Jurkat, Clone E6-1 (cell line): Measurements from ENCODE around the gene SLC2A8.

Source experiments
- DNase-seq: peaks from one replicate; pipeline ENCODE4 v3.0.0-alpha.2; 2011; ENCODE audit warnings: low read depth, low spot score
- H3K4me3 ChIP-seq: 2 replicates; pipeline ENCODE4 v1.5.1; 2011; ENCODE audit warnings: mild to moderate bottlenecking, low read length, control low read depth, moderate library complexity

Gene SLC2A8

DNA sequence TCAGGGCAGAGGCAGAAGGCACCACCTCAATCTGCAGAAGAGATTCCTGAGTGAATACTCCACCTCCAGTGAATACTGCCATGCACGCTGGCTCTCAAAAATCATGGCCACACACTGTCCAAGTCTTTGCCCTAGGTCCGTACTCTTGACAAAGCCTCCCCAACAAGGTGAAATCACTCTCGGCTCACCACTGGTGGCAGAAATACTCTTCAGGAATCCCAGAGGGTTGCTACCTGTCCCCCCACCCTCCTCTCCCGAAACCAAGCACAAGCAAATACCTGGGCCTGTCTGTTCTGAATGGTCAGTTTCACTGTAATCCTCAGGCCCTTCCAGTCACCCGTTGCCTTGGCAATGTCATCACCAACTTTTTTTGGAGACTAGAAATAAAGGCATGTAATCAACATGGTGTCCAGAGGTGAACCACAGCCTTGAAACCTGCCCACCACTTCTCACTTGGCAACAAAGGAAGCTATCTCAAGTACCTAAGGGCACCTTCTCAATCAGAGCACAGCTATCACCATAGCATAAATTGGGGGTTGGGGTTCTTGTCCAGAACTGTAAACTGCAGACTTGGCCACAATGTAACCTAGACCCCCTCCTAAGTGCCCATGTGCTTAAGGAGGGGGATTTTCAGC, 52.5 kb downstream of the SLC2A8 start:
- DNase-seq = no peak
- peak overlapping the region; percentile 92 for H3K4me3 ChIP-seq

DNA sequence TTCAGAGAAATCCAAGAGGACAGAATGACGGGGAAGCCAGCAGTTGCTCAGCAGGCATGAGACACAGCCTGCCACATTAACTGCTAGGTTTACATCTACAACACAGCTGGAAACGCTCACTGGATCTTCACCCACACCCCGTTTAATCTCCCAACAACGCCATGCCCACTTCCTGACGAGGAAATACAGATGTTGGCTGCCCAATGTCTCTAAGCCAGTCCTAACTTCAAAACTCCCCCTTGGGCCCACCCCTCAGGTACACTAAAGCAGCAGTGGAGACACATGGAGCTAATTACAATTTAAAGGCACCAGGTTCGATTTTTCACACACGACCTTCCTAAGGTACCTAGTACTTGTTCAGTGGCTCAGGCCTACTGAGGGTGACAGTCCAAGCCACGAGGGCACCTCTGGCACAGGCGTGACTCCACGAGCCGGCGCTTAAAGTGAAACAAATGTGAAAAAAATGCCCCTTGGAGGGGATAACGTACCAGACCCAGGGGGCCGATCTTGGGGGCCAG, 53.3 kb downstream of the SLC2A8 start:
- peak overlapping the region; percentile 92 for H3K4me3 ChIP-seq
- DNase-seq = no peak

DNA sequence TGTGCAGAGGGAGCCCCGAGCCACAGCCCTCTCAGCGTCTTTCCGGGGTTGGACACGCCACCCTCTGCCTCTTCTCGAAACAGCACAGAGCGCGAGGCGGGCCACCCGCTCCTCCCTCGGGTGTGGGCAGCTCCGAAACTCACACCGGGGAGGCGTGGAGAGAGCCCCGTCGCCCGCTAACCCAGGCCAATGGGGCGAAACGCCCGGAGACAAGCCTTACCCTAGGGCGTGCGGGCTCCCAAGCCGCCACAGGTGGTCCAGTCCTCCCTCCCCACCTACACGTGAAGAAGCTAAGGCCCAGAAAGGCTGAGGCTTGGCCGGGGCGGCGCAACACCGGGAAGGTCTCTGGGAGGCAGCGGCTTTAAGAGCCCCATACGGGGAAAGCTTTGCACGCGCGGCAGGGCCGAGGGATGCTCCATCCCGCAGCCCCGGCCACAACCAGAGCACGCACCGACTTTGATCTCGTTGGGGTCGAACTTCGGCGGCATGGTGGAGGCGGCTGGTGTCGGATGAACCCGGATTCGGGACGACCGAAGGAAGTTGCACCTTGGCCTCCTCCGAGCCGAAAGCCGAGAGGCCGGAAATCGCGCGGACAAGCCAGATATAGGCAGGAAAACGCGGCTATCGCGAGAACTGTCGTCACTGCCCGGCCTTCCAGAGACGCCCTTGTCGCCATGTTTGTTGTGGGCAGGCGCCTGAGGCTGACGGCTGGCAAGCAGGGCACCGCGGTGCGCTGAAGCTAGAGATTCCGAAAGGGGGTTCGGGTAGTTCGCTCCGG, 54.0 kb downstream of the SLC2A8 start, which contains the start of the genes LRSAM1 and RPL12:
Gene LRSAM1 (plus strand): TSS at position 681 of the 778 bp plus-strand sequence. CDS start 3,018 bp downstream, outside the sequence.
Gene RPL12 (minus strand): TSS at position 577 of the 778 bp plus-strand sequence. CDS start 89 bp downstream, at position 488.
- DNase-seq = peak; percentile 94
- peak within 1 kb of the TSS; percentile 92 for H3K4me3 ChIP-seq

DNA sequence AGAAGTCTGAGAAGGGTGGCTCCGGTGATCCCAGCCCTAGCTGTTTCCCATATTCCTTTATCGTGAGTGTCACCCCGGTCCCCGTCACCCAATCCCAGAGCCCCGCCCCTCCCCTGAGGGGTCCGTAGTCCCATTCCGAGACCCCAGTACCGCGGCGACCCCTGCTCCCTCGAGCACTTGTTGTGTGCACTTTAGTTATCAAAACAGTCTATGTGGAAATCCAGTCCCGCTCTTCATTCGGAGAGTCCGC, 54.6 kb downstream of the SLC2A8 start:
- no peak for DNase-seq
- H3K4me3 ChIP-seq = peak overlapping the region; percentile 92

DNA sequence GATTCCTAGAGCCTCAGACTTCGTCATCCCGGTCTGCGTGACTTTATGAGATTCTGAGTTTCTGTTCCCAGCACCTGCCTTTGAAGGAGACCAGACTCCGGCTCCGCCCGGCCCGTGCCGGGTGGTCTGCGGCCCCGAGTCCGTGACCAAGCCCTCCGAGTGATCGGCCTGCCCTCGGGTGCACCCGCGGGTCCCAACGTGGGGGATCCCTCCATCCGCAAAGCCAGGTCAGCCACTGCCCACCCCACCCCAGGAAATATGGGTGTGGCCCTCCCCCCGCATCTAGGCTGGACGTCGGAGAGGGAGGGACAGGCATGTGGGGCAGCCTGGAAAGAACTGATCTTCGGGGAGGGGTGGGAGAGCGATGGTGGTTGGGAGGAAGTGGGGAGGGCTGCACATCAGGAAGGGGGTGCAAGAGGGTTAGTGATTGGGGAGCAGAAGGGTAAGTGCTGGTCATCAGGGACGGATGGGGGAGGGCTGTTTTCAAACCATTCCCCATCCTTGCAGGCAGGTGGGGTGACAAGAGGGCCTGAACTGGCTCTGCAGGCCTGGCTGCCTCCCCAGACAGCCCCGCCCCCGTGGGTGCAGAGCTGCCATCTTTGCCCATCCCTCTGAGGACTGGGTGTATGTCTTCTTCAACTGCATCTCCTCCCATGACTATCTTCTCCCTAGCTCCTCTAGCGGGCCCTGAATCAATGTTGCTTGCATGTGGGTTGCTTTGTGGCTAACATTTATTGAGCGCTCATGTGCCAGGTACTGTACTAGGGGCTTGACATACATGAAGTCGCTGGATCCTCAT, 55.1 kb downstream of the SLC2A8 start:
- H3K4me3 ChIP-seq = peak overlapping the region; percentile 92
- DNase-seq = peak; percentile 79

DNA sequence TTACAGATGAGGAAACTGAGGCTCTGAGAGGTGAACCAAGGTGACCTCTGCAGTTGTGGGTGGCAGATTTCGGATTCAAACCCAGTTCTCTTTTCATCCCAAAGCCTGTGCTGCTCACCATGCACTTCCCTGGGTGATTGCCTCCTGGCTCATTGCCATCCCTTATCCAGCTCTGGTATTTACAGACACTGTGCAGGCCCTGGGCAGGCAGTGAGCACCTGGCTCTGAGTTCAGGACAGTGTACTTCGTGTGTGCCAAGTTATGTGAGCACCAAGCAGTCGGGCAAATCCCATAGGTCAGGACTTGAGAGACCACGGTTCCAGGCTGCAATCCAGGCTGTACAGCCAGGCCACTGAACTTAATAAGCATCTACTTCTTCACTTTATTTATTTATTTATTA, 55.7 kb downstream of the SLC2A8 start:
- DNase-seq = no peak
- H3K4me3 ChIP-seq = peak overlapping the region; percentile 92

DNA sequence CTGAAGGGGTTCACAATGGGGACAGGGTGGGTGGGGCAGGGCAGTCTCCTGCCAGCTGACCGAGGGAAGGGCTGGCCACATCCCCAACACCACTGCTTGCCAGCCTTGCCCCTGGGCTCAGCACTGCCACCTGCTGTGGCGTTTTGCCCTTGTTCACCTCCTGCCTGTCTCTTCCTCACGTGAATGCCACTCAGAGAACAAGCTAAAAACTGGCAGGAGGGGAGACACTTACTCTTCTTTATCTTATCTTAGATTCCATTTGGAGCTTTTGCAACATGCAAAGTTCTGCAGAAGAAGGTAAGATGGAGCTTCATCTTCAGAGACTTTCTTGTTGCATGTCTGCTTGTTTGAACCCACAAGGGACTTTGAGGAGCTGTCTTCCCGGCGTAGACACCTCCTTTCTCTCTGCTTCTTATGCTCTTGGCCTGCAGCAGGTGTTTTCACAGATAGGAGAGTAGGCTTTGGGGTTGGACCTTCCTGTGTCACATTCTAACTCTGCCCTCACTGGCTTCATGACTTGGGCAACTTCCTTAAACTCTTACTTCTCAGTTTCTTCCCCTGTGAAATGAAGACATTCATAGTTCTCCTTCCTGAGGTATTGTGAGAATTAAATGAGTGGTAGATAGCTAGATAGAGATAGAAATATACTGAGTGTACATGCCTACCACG, 58.5 kb downstream of the SLC2A8 start:
- H3K4me3 ChIP-seq = no peak overlapping the region
- no peak for DNase-seq

DNA sequence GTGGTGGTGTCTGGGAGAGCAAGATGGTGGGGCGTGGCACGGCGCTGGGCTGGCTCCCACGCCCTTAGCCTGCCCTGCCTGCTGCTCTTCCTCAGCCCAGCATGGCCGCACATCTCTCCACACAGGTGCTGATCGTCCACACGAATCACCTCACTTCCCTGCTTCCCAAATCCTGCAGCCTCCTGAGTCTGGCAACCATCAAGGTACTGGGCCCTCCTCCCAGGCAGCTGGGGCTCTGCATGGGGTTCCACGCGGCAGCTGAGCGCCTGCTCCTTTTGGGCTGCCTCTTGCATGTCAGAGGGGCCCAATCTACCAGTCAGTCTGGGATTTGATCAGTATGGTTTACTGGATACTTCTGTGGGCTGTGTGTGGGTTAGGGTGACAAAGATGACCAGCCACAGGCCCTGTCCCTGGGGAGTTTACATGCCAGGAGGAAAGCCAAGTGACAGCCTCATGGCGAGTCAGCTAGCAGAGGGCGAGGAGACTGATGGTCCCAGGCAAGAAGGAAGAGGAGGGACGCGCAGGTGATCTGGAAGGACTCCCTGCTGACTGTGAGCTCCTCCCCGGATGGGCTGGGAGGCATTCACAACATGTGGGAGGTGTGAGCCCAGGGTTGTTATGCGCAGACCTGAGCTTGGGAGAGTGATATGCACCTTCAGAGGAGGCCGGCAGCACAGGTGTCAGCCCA, 60.4 kb downstream of the SLC2A8 start:
- DNase-seq = no peak
- no peak overlapping the region for H3K4me3 ChIP-seq
